Inferior parietal cortex (tissue), 1 donor: ENCODE data around the gene TFG.
A peak's percentile ranks its signal among the peaks of the same experiment; 100 is the strongest.
"Not testable (repeated sequence)": the region's sequence is repeated elsewhere in the genome, so short reads cannot be mapped to it uniquely, and the experiment has no call there.

Source experiments
- DNase-seq: peaks from one replicate; pipeline ENCODE4 v3.0.0-alpha.2; 2016; ENCODE audit errors: extremely low spot score

TFG gene

GRCh38 chr3:100708989-100709841 lies at the start of gene TFG:
Gene TFG (plus strand): TSS chr3:100709494. CDS start chr3:100713686, 4,192 bp downstream.
- peak; percentile 98 for DNase-seq

GRCh38 chr3:100661294-100661693 lies 48.0 kb upstream of the TFG start:
- DNase-seq = not testable (repeated sequence)

GRCh38 chr3:100662113-100662823 lies 47.0 kb upstream of the TFG start:
- DNase-seq = no peak

- DNase-seq = no peak
These were observed 44.1 kb upstream of the TFG start for GRCh38 chr3:100665230-100665629.

- DNase-seq = not testable (repeated sequence)
These were observed 42.6 kb upstream of the TFG start for GRCh38 chr3:100666699-100667098.

GRCh38 chr3:100667316-100667715 lies 42.0 kb upstream of the TFG start:
- DNase-seq = not testable (repeated sequence)

- not testable (repeated sequence) for DNase-seq
These were observed 38.3 kb upstream of the TFG start for GRCh38 chr3:100670995-100671394.

- DNase-seq = no peak
These were observed 27.8 kb upstream of the TFG start for GRCh38 chr3:100681496-100681895.

GRCh38 chr3:100682056-100682853 lies 27.0 kb upstream of the TFG start:
- no peak for DNase-seq

GRCh38 chr3:100682854-100683760 lies 26.2 kb upstream of the TFG start:
- no peak for DNase-seq

GRCh38 chr3:100693225-100693624 lies 16.1 kb upstream of the TFG start:
- no peak for DNase-seq

GRCh38 chr3:100695696-100696095 lies 13.6 kb upstream of the TFG start:
- DNase-seq = no peak

- no peak for DNase-seq
These were observed 13.1 kb upstream of the TFG start for GRCh38 chr3:100696161-100696560.

- no peak for DNase-seq
These were observed 12.1 kb upstream of the TFG start for GRCh38 chr3:100697172-100697571.

- no peak for DNase-seq
These were observed 11.5 kb upstream of the TFG start for GRCh38 chr3:100697723-100698285.

- DNase-seq = no peak
These were observed 10.6 kb upstream of the TFG start for GRCh38 chr3:100698736-100699135.

GRCh38 chr3:100700708-100701107 lies 8.6 kb upstream of the TFG start:
- no peak for DNase-seq

- no peak for DNase-seq
These were observed 7.0 kb upstream of the TFG start for GRCh38 chr3:100702082-100702979.

GRCh38 chr3:100702980-100703345 lies 6.3 kb upstream of the TFG start:
- no peak for DNase-seq

GRCh38 chr3:100703865-100704264 lies 5.4 kb upstream of the TFG start:
- DNase-seq = no peak
